ENCODE results near the gene ARAP2.

DNA sequence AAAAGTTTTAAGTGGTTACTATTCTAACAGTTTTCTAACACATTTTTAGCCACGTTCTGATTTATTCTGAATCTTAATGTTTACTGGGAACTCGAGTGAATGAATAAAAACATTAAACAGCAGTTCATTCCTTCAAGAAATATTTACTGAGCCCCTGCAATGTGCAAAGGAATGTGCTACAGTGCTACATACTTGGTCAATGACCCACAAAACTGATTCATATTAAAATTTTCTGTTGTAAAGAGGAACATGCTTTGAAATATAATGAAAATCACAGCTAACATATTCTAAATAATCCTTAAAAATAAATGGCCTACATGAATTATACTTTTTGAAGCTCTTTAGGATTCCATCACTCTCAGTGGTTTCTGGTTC, 78.7 kb downstream of the ARAP2 start:
- no peak for TF ChIP-seq EZH2 (IDR thresholded peaks at IDR 0.05; ENCODE audit: borderline replicate concordance)
- TF ChIP-seq, protein P1, sequence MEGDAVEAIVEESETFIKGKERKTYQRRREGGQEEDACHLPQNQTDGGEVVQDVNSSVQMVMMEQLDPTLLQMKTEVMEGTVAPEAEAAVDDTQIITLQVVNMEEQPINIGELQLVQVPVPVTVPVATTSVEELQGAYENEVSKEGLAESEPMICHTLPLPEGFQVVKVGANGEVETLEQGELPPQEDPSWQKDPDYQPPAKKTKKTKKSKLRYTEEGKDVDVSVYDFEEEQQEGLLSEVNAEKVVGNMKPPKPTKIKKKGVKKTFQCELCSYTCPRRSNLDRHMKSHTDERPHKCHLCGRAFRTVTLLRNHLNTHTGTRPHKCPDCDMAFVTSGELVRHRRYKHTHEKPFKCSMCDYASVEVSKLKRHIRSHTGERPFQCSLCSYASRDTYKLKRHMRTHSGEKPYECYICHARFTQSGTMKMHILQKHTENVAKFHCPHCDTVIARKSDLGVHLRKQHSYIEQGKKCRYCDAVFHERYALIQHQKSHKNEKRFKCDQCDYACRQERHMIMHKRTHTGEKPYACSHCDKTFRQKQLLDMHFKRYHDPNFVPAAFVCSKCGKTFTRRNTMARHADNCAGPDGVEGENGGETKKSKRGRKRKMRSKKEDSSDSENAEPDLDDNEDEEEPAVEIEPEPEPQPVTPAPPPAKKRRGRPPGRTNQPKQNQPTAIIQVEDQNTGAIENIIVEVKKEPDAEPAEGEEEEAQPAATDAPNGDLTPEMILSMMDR (IDR thresholded peaks at IDR 0.05; ENCODE audit: poor library complexity), result no peak
